ENCODE measurements around the gene CELA2B. TPM values are rescaled to one million over a fixed set of nuclear protein-coding genes. Genes with fewer than 3 reads are reported as not detected.

The CELA2B gene
- total and polyA plus RNA-seq, 9 of the 15 experiments (the other 6 are each of a cell fraction or from before 2014, with no cell fraction given) = 0.25 to 2.1 (median 0.38) TPM; not detected in 5

DNA sequence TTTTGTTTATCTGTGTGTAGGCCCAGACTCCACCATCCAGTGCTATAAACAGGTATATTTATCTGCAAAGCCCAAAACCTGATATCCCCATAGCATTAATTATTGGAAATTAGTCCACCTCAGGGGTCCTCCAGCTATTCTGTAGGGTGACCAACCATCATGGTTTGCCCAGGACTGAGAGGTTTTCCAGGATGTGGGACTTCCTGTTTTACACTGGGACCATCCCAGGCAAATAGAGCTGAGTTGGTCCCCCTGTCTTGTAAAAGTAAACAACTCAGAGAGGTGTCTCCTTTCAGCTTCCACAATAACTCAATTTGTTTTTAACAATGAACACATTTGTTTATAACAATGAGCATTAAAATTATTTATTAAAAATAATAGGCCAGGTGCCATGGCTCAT is 7.8 kb upstream of the CELA2B start:
- ATAC-seq (no peak), FAIRE-seq (no peak), DNase-seq (ENCODE audit: extremely low read depth in 1 of 4, low spot score in 3 of 4) (no peak)
- Histone ChIP-seq H2AFZ (ENCODE audit: low read depth, low read length) (no peak overlapping the region), H3K9ac (ENCODE audit: insufficient read depth in 1 of 2, low read depth in 2 of 2, low read length in 2 of 2) (no peak overlapping the region), H3K4me1 (replicated peaks in 1 of 2; ENCODE audit: control insufficient read depth in 2 of 2, insufficient read depth in 2 of 2, low read length in 2 of 2) (peaks cover 4 to 11% of the 10 kb centered on the region in 2 experiments; a peak in 4 of 5 replicates), H3K4me2 (ENCODE audit: insufficient read depth, low read length) (no peak overlapping the region), H3K27ac (ENCODE audit: extremely low read depth, low read depth, low read length) (no peak overlapping the region), H3K79me2 (ENCODE audit: control insufficient read depth, insufficient read depth, low read length) (no peaks in the 10 kb centered on the region), H4K20me1 (replicated peaks; ENCODE audit: control insufficient read depth, insufficient read depth, low read length) (no peaks in the 10 kb centered on the region), H3K9me3 (replicated peaks; ENCODE audit: control insufficient read depth, insufficient read depth, low read depth, low read length) (no peaks in the 10 kb centered on the region), H3K36me3 (ENCODE audit: control insufficient read depth, insufficient read depth, low read length) (no peaks in the 10 kb centered on the region), H3K27me3 (ENCODE audit: control insufficient read depth in 2 of 2, insufficient read depth in 2 of 2, low read length in 2 of 2) (0 out of 5 replicates have a peak, but pooled peaks cover 0 to 7% of the 10 kb centered on the region in 2 experiments), H3K4me3 (no peak overlapping the region), H3K9me1 (ENCODE audit: control insufficient read depth, insufficient read depth, low read length) (no peaks in the 10 kb centered on the region)
- peak; percentile 76; the same call in 1 of the 2 replicates for TF ChIP-seq SPI1 (IDR thresholded peaks at IDR 0.05; ENCODE audit: borderline replicate concordance, low read depth, low read length)
- no peak for TF ChIP-seq OTX1 (CRISPR knock-in tag; IDR thresholded peaks at IDR 0.05)
- in situ Hi-C loops (cut with MboI) = no loop called here
- ChIA-PET CTCF (ENCODE audit: low intra/inter-chr PET ratio) (no interaction called here), POLR2A (interaction anchor here (0.7 to 1.1 kb wide), 2 partner anchors 17 to 679 kb away, joined by 3 to 4 read pairs; no protein-coding TSS in a partner anchor)
- intact Hi-C loops (cut with micrococcal nuclease) = no loop called here
- BruUV-seq (replicated peaks) = no TSS peak

DNA sequence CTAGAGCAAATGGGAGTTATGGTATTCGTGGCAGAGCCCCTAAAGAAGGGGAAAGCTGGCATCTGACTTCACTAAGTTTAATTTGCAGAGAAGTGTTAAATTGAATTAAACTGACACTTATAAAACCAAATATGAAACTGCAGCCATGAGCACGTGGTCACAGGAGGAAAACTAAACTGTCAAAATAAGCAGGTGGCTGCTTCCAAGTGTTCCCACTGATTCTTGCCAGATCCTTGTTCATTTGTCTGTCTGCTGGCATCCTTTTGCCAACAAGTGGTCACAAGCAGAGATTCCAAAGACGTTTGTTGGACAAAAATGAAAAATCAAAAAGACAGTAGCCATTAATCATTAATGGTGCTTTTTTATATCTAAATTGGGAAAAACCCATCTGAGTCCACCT is 6.5 kb upstream of the CELA2B start:
- no peak overlapping the region for H3K4me2 ChIP-seq (ENCODE audit: insufficient read depth, low read length)
- H3K79me2 ChIP-seq (ENCODE audit: control insufficient read depth, insufficient read depth, low read length) = no peaks in the 10 kb centered on the region
- no peaks in the 10 kb centered on the region for H3K36me3 ChIP-seq (ENCODE audit: control insufficient read depth, insufficient read depth, low read length)
- no peaks in the 10 kb centered on the region for H4K20me1 ChIP-seq (replicated peaks; ENCODE audit: control insufficient read depth, insufficient read depth, low read length)
- BruUV-seq (replicated peaks) = no TSS peak
- ATAC-seq (no peak), DNase-seq (ENCODE audit: extremely low read depth in 1 of 4, low spot score in 3 of 4) (no peak), FAIRE-seq (no peak)
- no peaks in the 10 kb centered on the region for H3K9me3 ChIP-seq (replicated peaks; ENCODE audit: control insufficient read depth, insufficient read depth, low read depth, low read length)
- H3K27ac ChIP-seq (ENCODE audit: extremely low read depth, low read depth, low read length) = no peak overlapping the region
- WGBS (ENCODE audit: insufficient coverage, low coverage, missing lambda C conversion rate) = 2% methylated on average over 3 of the region's 3 CpGs
- intact Hi-C loops (cut with micrococcal nuclease) (no loop called here), in situ Hi-C loops (cut with MboI) (no loop called here)
- peaks cover 0 to 6% of the 10 kb centered on the region in 2 experiments; a peak in 3 of 5 replicates for H3K4me1 ChIP-seq (replicated peaks in 1 of 2; ENCODE audit: control insufficient read depth in 2 of 2, insufficient read depth in 2 of 2, low read length in 2 of 2)
- H3K9me1 ChIP-seq (ENCODE audit: control insufficient read depth, insufficient read depth, low read length) = no peaks in the 10 kb centered on the region
- ChIA-PET POLR2A (interaction anchor here (0.7 to 0.8 kb wide), 2 partner anchors 124 to 152 kb away, joined by 3 to 4 read pairs; no protein-coding TSS in a partner anchor), CTCF (ENCODE audit: low intra/inter-chr PET ratio) (no interaction called here)
- H3K27me3 ChIP-seq (ENCODE audit: control insufficient read depth in 2 of 2, insufficient read depth in 2 of 2, low read length in 2 of 2) = 0 out of 5 replicates have a peak, but pooled peaks cover 0 to 7% of the 10 kb centered on the region in 2 experiments
- H3K9ac ChIP-seq (ENCODE audit: insufficient read depth in 1 of 2, low read depth in 2 of 2, low read length in 2 of 2) = no peak overlapping the region
- H2AFZ ChIP-seq (ENCODE audit: low read depth, low read length) = no peak overlapping the region
- no peak overlapping the region for H3K4me3 ChIP-seq
- TF ChIP-seq RBM17 (IDR thresholded peaks at IDR 0.05; ENCODE audit: borderline replicate concordance, low read depth, low read length) (no peak), ZNF175 (CRISPR knock-in tag; IDR thresholded peaks at IDR 0.05; ENCODE audit: low read depth) (no peak), XRCC3 (IDR thresholded peaks at IDR 0.05) (no peak), ZBTB33 (CRISPR knock-in tag; IDR thresholded peaks at IDR 0.05) (no peak), SRF (CRISPR knock-in tag; IDR thresholded peaks at IDR 0.05) (no peak), RAD51 (IDR thresholded peaks at IDR 0.05; ENCODE audit: borderline replicate concordance, low read depth) (0 out of 2 replicates have a peak, but pooled peaks have one; percentile 7), L3MBTL2 (IDR thresholded peaks at IDR 0.05) (0 out of 2 replicates have a peak, but pooled peaks have one; percentile 14), TSC22D4 (tag; IDR thresholded peaks at IDR 0.05) (no peak), NCOA4 (IDR thresholded peaks at IDR 0.05; ENCODE audit: partially characterized antibody) (no peak), KLF1 (tag; IDR thresholded peaks at IDR 0.05) (no peak)
- TF ChIP-seq, protein P1, sequence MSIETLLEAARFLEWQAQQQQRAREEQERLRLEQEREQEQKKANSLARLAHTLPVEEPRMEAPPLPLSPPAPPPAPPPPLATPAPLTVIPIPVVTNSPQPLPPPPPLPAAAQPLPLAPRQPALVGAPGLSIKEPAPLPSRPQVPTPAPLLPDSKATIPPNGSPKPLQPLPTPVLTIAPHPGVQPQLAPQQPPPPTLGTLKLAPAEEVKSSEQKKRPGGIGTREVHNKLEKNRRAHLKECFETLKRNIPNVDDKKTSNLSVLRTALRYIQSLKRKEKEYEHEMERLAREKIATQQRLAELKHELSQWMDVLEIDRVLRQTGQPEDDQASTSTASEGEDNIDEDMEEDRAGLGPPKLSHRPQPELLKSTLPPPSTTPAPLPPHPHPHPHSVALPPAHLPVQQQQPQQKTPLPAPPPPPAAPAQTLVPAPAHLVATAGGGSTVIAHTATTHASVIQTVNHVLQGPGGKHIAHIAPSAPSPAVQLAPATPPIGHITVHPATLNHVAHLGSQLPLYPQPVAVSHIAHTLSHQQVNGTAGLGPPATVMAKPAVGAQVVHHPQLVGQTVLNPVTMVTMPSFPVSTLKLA (conservative IDR thresholded peaks at IDR 0.05) = peak in 1 of 2 experiments; percentile 32; a peak in 1 of 4 replicates
